ENCODE results near the gene PEX6.

GRCh38 chr6:42974919-42975505, 4.0 kb downstream of the PEX6 start:
- TF ChIP-seq POLR2AphosphoS5 (IDR thresholded peaks at IDR 0.05; ENCODE audit: low read depth, low read length) (no peak), TAF1 (IDR thresholded peaks at IDR 0.05; ENCODE audit: borderline replicate concordance, low read depth, low read length) (no peak)

Measured in GM12892 (cell line).